GM19372 (cell line): Measurements from ENCODE around the gene NSD1.
"Not testable (repeated sequence)": the region's sequence is repeated elsewhere in the genome, so short reads cannot be mapped to it uniquely, and the experiment has no call there.

Experiments used
- ATAC-seq: cut with Tn5 transposase; IDR thresholded peaks from one replicate; pipeline ENCODE4 v1.9.1; 2021; ENCODE audit warnings: mild to moderate bottlenecking, low read depth, moderate library complexity; ENCODE audit not compliant: unreplicated experiment

NSD1 gene

GRCh38 chr5:177163500-177163899, 29.9 kb downstream of the NSD1 start:
- ATAC-seq, result no peak

GRCh38 chr5:177169271-177169670, 35.7 kb downstream of the NSD1 start:
- ATAC-seq, result no peak

GRCh38 chr5:177171961-177172360, 38.4 kb downstream of the NSD1 start:
- ATAC-seq, result no peak

- ATAC-seq, result no peak
Observed at GRCh38 chr5:177175336-177175735, 41.8 kb downstream of the NSD1 start.

GRCh38 chr5:177176175-177176711, 42.7 kb downstream of the NSD1 start:
- ATAC-seq, result no peak

- ATAC-seq, result not testable (repeated sequence)
Observed at GRCh38 chr5:177177847-177178437, 44.4 kb downstream of the NSD1 start.

GRCh38 chr5:177178733-177179304, 45.2 kb downstream of the NSD1 start:
- ATAC-seq, result no peak

GRCh38 chr5:177179431-177179830, 45.9 kb downstream of the NSD1 start:
- ATAC-seq, result no peak

GRCh38 chr5:177183142-177183541, 49.6 kb downstream of the NSD1 start:
- ATAC-seq, result no peak

GRCh38 chr5:177183766-177184360, 50.3 kb downstream of the NSD1 start:
- no peak for ATAC-seq

GRCh38 chr5:177185993-177186392, 52.4 kb downstream of the NSD1 start:
- no peak for ATAC-seq

- no peak for ATAC-seq
Observed at GRCh38 chr5:177186645-177187044, 53.1 kb downstream of the NSD1 start.

GRCh38 chr5:177188775-177189174, 55.2 kb downstream of the NSD1 start:
- no peak for ATAC-seq

GRCh38 chr5:177189416-177189815, 55.8 kb downstream of the NSD1 start:
- ATAC-seq, result no peak

- ATAC-seq, result no peak
Observed at GRCh38 chr5:177189965-177190364, 56.4 kb downstream of the NSD1 start.

- ATAC-seq, result no peak
Observed at GRCh38 chr5:177194268-177194667, 60.7 kb downstream of the NSD1 start.

- no peak for ATAC-seq
Observed at GRCh38 chr5:177195307-177195952, 61.9 kb downstream of the NSD1 start.

- no peak for ATAC-seq
Observed at GRCh38 chr5:177198738-177199137, 65.2 kb downstream of the NSD1 start.

- ATAC-seq, result no peak
Observed at GRCh38 chr5:177204281-177204680, 70.7 kb downstream of the NSD1 start.

GRCh38 chr5:177209610-177210009, 76.0 kb downstream of the NSD1 start:
- ATAC-seq, result no peak

GRCh38 chr5:177212242-177212641, 78.7 kb downstream of the NSD1 start:
- ATAC-seq, result no peak
